Lung microvascular endothelial cell (primary cell): ENCODE results near the gene WDR54. TPM values are rescaled to one million over a fixed set of nuclear protein-coding genes. Genes with fewer than 3 reads are reported as not detected.
A peak's percentile ranks its signal among the peaks of the same experiment; 100 is the strongest.
"Not testable (repeated sequence)": the region's sequence is repeated elsewhere in the genome, so short reads cannot be mapped to it uniquely, and the experiment has no call there.

ENCODE experiments used
- DNase-seq, 2 donors: peaks; one replicate each; pipeline versions ENCODE4 v3.0.0 to v3.0.0-alpha.2; 2010; ENCODE audit warnings: low read depth in 2 of 2
- total RNA-seq: library from RNA; depleted of rRNA; stranded (reverse); fragments of >200 nt; gene quantifications from 2 replicates; pipeline ENCODE4 v1.2.1, GENCODE V29; 2014

Gene WDR54
- total RNA-seq, 1 donor from 2014 or later, result 24.0 TPM

- peak in 1 of 2 donors; percentile 39 for DNase-seq
Observed at GRCh38 chr2:74406035-74406434, 15.5 kb upstream of the WDR54 start.

- DNase-seq, result no peak
Observed at GRCh38 chr2:74407682-74408081, 13.8 kb upstream of the WDR54 start.

- no peak for DNase-seq
Observed at GRCh38 chr2:74413001-74413698, 8.4 kb upstream of the WDR54 start.

- DNase-seq, result no peak
Observed at GRCh38 chr2:74414441-74414840, 7.1 kb upstream of the WDR54 start.

- DNase-seq, result peak; percentile 23 to 27
Observed at GRCh38 chr2:74414881-74415761, 6.4 kb upstream of the WDR54 start.

- no peak for DNase-seq
Observed at GRCh38 chr2:74415762-74416395, 5.7 kb upstream of the WDR54 start.

- no peak for DNase-seq
Observed at GRCh38 chr2:74416778-74417177, 4.8 kb upstream of the WDR54 start.

GRCh38 chr2:74417197-74417596 lies 4.3 kb upstream of the WDR54 start:
- no peak for DNase-seq

- no peak for DNase-seq
Observed at GRCh38 chr2:74417763-74418162, 3.8 kb upstream of the WDR54 start.

GRCh38 chr2:74418312-74418711 lies 3.2 kb upstream of the WDR54 start:
- no peak for DNase-seq

GRCh38 chr2:74419345-74419744 lies 2.2 kb upstream of the WDR54 start:
- no peak for DNase-seq

- no peak for DNase-seq
Observed at GRCh38 chr2:74420006-74420405, 1.5 kb upstream of the WDR54 start.

GRCh38 chr2:74420443-74421103 lies 957 bp upstream of the WDR54 start:
- not testable (repeated sequence) for DNase-seq

GRCh38 chr2:74423231-74424095 lies 1.9 kb downstream of the WDR54 start:
- DNase-seq, result no peak

GRCh38 chr2:74424139-74424992 lies 2.8 kb downstream of the WDR54 start:
- no peak for DNase-seq

GRCh38 chr2:74424995-74425406 lies 3.5 kb downstream of the WDR54 start:
- no peak for DNase-seq

- no peak for DNase-seq
Observed at GRCh38 chr2:74425523-74425922, 4.0 kb downstream of the WDR54 start.

- DNase-seq, result no peak
Observed at GRCh38 chr2:74426181-74426758, 4.7 kb downstream of the WDR54 start.

GRCh38 chr2:74427551-74427950 lies 6.0 kb downstream of the WDR54 start:
- DNase-seq, result no peak
